Right lobe of liver (tissue), 6 donors: ENCODE data around the gene UVSSA. TPM values are rescaled to one million over a fixed set of nuclear protein-coding genes. Genes with fewer than 3 reads are reported as not detected.
A peak's percentile ranks its signal among the peaks of the same experiment; 100 is the strongest.

ENCODE experiments used
- ATAC-seq, 4 donors: fragments of 200-7000 bp; cut with Tn5 transposase; one replicate each; pipeline ENCODE4 v1.9.1; 2020; ENCODE audit warnings: mild to moderate bottlenecking in 4 of 4, moderate library complexity in 4 of 4
- DNase-seq, 3 donors: peaks; one replicate each; pipeline ENCODE4 v3.0.0-alpha.2; 2020
- H3K27ac ChIP-seq, 3 donors: fragments of 200-600 bp; one replicate each; pipeline ENCODE4 v1.8.0; 2022
- H3K27me3 ChIP-seq, 2 donors: fragments of 200-600 bp; one replicate each; pipeline ENCODE4 v1.8.0; 2022
- H3K36me3 ChIP-seq, 4 donors: fragments of 200-600 bp; sonication (generic) in 1 of 4; one replicate each; pipeline versions ENCODE4 v1.5.1 to v1.8.0; 2017 to 2022; ENCODE audit warnings: control low read depth in 1 of 4
- H3K4me1 ChIP-seq, 4 donors: fragments of 200-600 bp; sonication (generic) in 1 of 4; one replicate each; pipeline versions ENCODE4 v1.5.1 to v1.8.0; 2017 to 2022; ENCODE audit warnings: control low read depth in 1 of 4
- H3K4me3 ChIP-seq, 3 donors: fragments of 200-600 bp; one replicate each; pipeline ENCODE4 v1.8.0; 2022
- H3K9me3 ChIP-seq, 4 donors: fragments of 200-600 bp; sonication (generic) in 1 of 4; one replicate each; pipeline versions ENCODE4 v1.5.1 to v1.8.0; 2017 to 2022; ENCODE audit warnings: control low read depth in 1 of 4
- POLR2A ChIP-seq: fragments of 450-650 bp; IDR thresholded peaks from one replicate; pipeline ENCODE4 v1.6.1; 2017; ENCODE audit warnings: antibody characterized with exemption, mild to moderate bottlenecking
- WGBS: methylation state at CpG from one replicate; pipeline ENCODE4 v1.1.6; 2018; ENCODE audit warnings: low coverage, low lambda C conversion rate; ENCODE audit not compliant: insufficient coverage; ENCODE audit errors: missing lambda C conversion rate; 5-methylcytosine and 5-hydroxymethylcytosine counted together
- intact Hi-C, 2 donors: fragments of 100-400 bp; cut with DNase I; formaldehyde crosslinking; loops; one replicate each; pipeline versions ENCODE4 v1.11.2 to v1.14.1; 2022
- total RNA-seq, 6 experiments: library from RNA; depleted of rRNA in 2 of 6; stranded (reverse); fragments of >200 nt in 2 of 6; fragmentation: NEBNext Ultra II Directional in 3 of 6; extraction: Animal tissue kit (Norgen Biotek cat#: 25700) in 3 of 6; gene quantifications; one replicate each; pipeline versions ENCODE4 v1.1.0 to v1.2.4, GENCODE V29; 2016 to 2023
- TF ChIP-seq, protein P1 (sequence below), 4 donors: fragments of 200-600 bp in 3 of 4; fragments of 450-650 bp in 1 of 4; IDR thresholded peaks; one replicate each; pipeline versions ENCODE4 v1.5.1 to v1.8.0; 2016 to 2022; ENCODE audit warnings: antibody characterized with exemption in 4 of 4, mild to moderate bottlenecking in 2 of 4
- donor health status: DM: no; HTN: yes; CAD: no.
- donor health status: DM: no; HTN: no; CAD: no.
- donor health status: DM: no; HTN: no; CAD: no.
- donor health status: DM: no; HTN: yes; CAD: no.
- donor health status: DM: no; HTN: yes; CAD: no.

UVSSA gene
- total RNA-seq, 6 experiments from 2014 or later: 9.1 to 14.5 (median 11.3) TPM

DNA sequence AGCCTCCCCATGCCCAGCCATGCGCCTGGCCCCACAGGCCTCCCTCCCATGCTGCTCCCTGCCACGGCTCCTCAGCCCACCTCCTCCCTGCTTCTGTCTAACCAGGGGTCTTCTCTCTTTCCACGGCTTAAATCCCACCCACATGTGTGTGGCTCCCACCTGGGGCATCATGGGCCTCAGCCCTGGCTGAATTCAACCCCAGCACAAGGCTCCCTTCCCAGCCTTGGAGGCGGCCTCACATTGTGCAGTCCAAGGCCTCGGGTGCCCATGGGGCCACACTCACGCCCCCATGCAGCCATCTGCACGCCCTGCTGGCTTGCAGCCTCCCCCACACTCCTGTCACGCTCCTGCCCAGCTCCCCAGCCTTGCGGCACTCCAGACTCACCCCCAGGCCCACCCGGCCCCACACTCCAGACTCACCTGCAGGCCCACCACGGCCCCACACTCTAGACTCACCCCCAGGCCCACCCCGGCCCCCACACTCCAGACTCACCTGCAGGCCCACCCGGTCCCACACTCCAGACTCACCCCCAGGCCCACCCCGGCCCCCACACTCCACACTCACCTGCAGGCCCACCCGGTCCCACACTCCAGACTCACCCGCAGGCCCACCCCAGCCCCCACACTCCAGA, 30.4 kb upstream of the UVSSA start:
- WGBS: 91% methylated on average over 5 of the region's 16 CpGs
- TF ChIP-seq, protein P1, sequence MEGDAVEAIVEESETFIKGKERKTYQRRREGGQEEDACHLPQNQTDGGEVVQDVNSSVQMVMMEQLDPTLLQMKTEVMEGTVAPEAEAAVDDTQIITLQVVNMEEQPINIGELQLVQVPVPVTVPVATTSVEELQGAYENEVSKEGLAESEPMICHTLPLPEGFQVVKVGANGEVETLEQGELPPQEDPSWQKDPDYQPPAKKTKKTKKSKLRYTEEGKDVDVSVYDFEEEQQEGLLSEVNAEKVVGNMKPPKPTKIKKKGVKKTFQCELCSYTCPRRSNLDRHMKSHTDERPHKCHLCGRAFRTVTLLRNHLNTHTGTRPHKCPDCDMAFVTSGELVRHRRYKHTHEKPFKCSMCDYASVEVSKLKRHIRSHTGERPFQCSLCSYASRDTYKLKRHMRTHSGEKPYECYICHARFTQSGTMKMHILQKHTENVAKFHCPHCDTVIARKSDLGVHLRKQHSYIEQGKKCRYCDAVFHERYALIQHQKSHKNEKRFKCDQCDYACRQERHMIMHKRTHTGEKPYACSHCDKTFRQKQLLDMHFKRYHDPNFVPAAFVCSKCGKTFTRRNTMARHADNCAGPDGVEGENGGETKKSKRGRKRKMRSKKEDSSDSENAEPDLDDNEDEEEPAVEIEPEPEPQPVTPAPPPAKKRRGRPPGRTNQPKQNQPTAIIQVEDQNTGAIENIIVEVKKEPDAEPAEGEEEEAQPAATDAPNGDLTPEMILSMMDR (IDR thresholded peaks at IDR 0.05): no peak
- no peak for TF ChIP-seq POLR2A
- Histone ChIP-seq H3K9me3 (no peaks in the 10 kb centered on the region), H3K27me3 (no peaks in the 10 kb centered on the region), H3K4me1 (no peaks in the 10 kb centered on the region), H3K27ac (no peak overlapping the region), H3K36me3 (peaks cover 0 to 41% (median 14%) of the 10 kb centered on the region in 4 donors), H3K4me3 (no peak overlapping the region)
- intact Hi-C loops: no loop called here
- DNase-seq (no peak), ATAC-seq (no peak)

DNA sequence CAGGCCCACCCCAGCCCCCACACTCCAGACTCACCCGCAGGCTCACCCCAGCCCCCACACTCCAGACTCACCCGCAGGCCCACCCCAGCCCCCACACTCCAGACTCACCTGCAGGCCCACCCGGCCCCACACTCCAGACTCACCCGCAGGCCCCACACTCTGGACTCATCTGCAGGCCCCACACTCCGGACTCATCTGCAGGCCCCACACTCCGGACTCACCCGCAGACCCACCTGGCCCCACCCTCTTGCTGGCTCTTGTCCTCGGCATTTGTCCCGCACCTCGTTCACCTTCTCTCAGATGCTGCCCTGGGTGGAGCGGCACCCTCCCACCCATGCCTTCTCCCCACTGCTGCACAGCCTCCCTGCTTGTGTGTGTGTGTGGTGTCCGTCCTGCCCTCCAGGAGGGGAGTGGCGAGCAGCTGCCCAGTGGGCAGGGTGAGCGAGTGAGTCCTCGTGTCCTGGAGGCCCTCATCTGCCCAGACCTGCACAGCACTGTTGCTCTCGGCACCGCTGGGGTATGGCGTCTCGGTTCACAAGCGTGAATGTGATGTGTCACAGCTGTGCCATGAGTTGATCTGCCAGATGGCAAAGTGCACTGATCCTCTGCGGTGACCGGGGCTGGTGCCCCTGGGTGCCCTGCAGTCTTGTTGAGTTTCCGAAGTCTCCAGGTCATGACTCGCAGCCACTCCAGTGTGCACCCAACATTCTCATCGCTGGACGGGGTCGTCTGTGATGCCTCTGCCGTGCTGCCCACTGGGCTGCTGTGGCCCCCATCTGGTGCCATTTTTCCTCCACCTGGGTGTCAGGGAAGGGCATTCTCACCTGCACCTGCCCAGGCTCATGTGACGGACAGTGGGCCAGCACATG, 29.6 kb upstream of the UVSSA start:
- DNase-seq (no peak), ATAC-seq (peak in 1 of 4 donors; percentile 15)
- H3K4me3 ChIP-seq: no peak overlapping the region
- intact Hi-C loops: no loop called here
- no peaks in the 10 kb centered on the region for H3K27me3 ChIP-seq
- H3K27ac ChIP-seq: no peak overlapping the region
- 91% methylated on average over 9 of the region's 29 CpGs for WGBS
- TF ChIP-seq POLR2A: no peak
- TF ChIP-seq, protein P1 (IDR thresholded peaks at IDR 0.05): no peak
- no peaks in the 10 kb centered on the region for H3K4me1 ChIP-seq
- H3K36me3 ChIP-seq: peaks cover 0 to 41% (median 14%) of the 10 kb centered on the region in 4 donors
- H3K9me3 ChIP-seq: no peaks in the 10 kb centered on the region

DNA sequence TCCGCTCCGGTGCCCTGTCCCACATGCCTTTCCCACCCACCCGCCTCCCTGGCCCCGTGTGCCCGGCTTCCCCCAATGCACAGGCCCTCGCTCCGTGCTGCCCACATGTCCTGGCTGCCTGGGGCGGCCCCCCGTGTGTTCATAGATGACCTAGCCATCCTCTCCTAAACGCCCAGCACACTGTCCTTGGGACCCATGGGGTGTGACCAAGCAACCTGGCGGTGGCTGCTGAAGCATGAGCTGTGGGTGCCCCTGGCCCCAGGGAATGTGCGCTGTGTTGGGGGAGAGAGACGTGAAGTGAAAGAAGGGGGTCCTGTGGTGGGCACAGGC, 29.0 kb upstream of the UVSSA start:
- TF ChIP-seq, protein P1 (IDR thresholded peaks at IDR 0.05): no peak
- no peak for TF ChIP-seq POLR2A
- Histone ChIP-seq H3K9me3 (no peaks in the 10 kb centered on the region), H3K27ac (no peak overlapping the region), H3K27me3 (no peaks in the 10 kb centered on the region), H3K36me3 (peaks cover 0 to 38% (median 12%) of the 10 kb centered on the region in 4 donors), H3K4me3 (no peak overlapping the region), H3K4me1 (no peaks in the 10 kb centered on the region)
- no peak for ATAC-seq
- DNase-seq: peak in 2 of 3 donors; percentile 37 to 42
- 100% methylated on average over 2 of the region's 13 CpGs for WGBS
- intact Hi-C loops: no loop called here

DNA sequence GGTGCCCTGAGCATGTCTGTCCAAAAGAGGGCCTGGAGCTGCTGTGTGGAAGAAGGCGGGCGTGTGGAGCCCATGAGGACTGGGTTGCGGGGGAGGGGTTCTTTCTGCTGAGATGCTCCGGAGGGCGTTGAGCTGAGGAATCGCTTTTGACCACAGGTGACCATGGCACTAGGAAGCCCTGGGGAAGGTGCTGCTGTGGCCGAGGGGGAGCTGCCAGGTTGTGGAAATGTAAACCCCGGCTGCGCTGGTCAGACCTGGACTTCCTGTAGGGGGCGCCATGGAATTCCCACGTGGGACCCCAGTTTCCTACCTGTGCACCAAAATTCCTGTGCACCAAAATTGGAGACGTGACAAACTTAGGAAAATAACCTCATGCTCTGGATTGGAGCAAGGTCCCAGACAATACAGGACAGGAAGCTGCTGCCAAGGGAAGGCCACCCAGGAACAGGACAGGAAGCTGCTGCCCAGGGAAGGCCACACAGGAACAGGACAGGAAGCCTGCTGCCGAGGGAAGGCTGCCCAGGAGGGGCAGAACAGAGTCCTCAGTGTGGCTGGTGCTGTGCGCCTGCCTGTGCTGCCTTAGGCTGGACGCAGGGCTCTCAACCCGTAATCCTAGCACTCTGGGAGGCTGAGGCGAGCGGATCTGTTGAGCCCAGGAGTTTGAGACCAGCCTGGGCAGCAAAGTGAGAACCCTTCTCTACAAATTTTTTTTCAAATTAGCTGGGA, 28.4 kb upstream of the UVSSA start:
- Histone ChIP-seq H3K4me1 (no peaks in the 10 kb centered on the region), H3K9me3 (no peaks in the 10 kb centered on the region), H3K27me3 (no peaks in the 10 kb centered on the region), H3K27ac (no peak overlapping the region), H3K4me3 (no peak overlapping the region), H3K36me3 (peaks cover 0 to 38% (median 11%) of the 10 kb centered on the region in 4 donors)
- peak in 1 of 4 donors; percentile 19 for ATAC-seq
- DNase-seq: peak; percentile 12 to 43 (median 43)
- intact Hi-C loops: no loop called here
- 78% methylated on average over 4 of the region's 18 CpGs for WGBS
- TF ChIP-seq POLR2A: no peak
- TF ChIP-seq, protein P1 (IDR thresholded peaks at IDR 0.05): peak in 3 of 4 donors; percentile 9 to 17 (median 17)
